Uterus (tissue), 2 donors: Measurements from ENCODE around the gene SH3RF3.

ENCODE experiments used
- CTCF ChIP-seq, 4 experiments: fragments of 200-600 bp in 2 of 4; fragments of 450-650 bp in 2 of 4; sonication (generic) in 2 of 4; IDR thresholded peaks; one replicate each; pipeline ENCODE4 v1.5.1; 2016 to 2019; ENCODE audit warnings: antibody characterized with exemption in 4 of 4, mild to moderate bottlenecking in 2 of 4, moderate library complexity in 1 of 4
- POLR2A ChIP-seq, 2 donors: fragments of 450-650 bp; IDR thresholded peaks; one replicate each; pipeline ENCODE4 v1.6.1; 2016; ENCODE audit warnings: antibody characterized with exemption in 2 of 2, mild to moderate bottlenecking in 1 of 2, moderate library complexity in 1 of 2

GRCh38 chr2:109383505-109384307 is 254.7 kb downstream of the SH3RF3 start:
- TF ChIP-seq CTCF (IDR thresholded peaks at IDR 0.05), result no peak
- no peak for TF ChIP-seq POLR2A (IDR thresholded peaks at IDR 0.05)
